C4-2B (cell line): Measurements from ENCODE around the gene OR2V2.

ENCODE experiments used
- H3K27ac ChIP-seq: fragments of 450-650 bp; 2 replicates; pipeline ENCODE4 v1.5.1; 2017
- CTCF ChIP-seq: fragments of 450-650 bp; conservative IDR thresholded peaks from 2 replicates; pipeline ENCODE4 v1.5.1; 2017; ENCODE audit warnings: mild to moderate bottlenecking
- ZFX ChIP-seq: fragments of 450-650 bp; IDR thresholded peaks from 2 replicates; pipeline ENCODE4 v1.6.1; 2017

The OR2V2 gene

GRCh38 chr5:181133083-181133482 lies 14.3 kb upstream of the OR2V2 start:
- TF ChIP-seq CTCF (no peak), ZFX (no peak)
- H3K27ac ChIP-seq = no peak overlapping the region

DNA sequence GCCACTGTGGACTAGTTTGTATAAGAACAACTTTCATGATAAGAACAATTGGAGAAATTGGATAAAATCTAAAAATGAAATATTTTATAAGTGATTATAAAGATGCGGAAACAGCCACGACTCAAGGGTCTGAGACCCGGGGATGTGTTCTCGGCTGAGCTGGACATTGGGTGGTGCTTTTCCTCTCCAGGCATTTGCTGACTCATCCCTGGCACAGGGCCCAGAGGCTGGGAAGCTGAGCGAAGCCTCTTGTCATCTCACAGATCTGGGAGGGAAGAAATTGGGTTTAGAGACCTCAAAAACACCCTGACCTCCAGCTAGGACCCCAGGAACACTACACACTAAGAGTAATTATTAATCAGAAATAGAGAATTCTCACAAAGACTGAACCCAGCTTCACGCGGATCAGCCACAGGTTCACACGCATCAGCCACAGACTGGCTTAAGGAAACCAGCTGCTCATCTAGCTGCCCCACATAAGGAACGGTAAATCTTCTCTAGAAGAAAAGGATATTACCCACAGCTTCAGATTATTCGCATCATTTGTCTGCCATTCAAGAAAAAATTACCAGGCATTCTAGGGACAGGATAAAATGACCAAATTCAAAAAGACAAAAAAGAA lies 13.7 kb upstream of the OR2V2 start:
- TF ChIP-seq ZFX (no peak), CTCF (no peak)
- H3K27ac ChIP-seq = no peak overlapping the region

- no peak overlapping the region for H3K27ac ChIP-seq
- TF ChIP-seq ZFX = no peak
- no peak for TF ChIP-seq CTCF
Measured at GRCh38 chr5:181134259-181134658, 13.1 kb upstream of the OR2V2 start.

DNA sequence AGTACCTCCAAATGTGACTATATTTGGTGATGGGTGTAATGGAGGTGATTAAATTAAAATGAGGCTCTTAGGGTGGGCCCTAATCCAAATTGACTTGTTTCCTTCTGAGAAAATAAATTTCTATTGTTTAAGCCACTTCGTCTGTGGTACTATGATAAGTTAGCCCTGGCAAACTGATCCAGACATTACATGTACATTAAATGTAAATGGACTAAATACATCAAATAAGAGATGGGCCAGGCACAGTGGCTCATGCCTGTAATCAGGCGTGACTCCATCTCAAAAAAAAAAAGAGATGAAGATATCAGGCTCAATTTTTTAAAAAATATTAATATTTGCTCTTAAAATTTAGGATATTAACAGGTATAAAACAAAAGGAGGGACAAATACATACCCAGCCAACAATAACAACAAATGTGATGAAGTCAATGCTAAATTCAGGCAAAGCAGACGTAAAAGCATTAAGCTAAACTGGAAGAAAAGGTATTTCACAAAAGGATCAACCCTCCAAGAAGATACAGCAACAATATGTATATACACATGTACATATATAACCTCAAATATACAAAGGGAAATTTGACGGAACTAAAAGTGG lies 10.9 kb upstream of the OR2V2 start:
- no peak overlapping the region for H3K27ac ChIP-seq
- TF ChIP-seq ZFX = no peak
- no peak for TF ChIP-seq CTCF

- no peak; the same call in 1 of the 2 replicates for TF ChIP-seq CTCF
- no peak for TF ChIP-seq ZFX
Measured at GRCh38 chr5:181138258-181138657, 9.1 kb upstream of the OR2V2 start.

DNA sequence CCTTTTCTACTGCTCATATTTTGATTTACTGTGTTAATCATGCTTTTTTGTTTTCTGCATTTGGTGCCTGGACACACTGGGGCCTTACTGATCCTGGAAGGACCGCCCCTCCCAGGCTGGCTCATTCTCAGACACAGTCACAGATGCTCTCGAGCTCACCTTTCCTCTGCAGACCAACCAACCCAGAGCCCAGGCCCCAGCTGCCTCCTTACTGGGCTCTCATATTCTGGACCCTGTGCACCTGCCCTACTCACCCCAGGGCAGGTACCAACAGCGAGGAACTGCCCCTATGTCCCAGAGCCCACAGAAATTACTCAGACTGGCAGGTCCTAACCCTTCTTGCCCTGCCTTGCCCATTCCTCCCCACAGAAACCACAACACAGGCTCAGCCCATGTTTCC lies 6.6 kb upstream of the OR2V2 start:
- TF ChIP-seq CTCF = no peak
- no peak for TF ChIP-seq ZFX
- H3K27ac ChIP-seq = no peak overlapping the region

More at GRCh38 chr5:181138258-181138657, 9.1 kb upstream of the OR2V2 start:
- no peak overlapping the region for H3K27ac ChIP-seq

DNA sequence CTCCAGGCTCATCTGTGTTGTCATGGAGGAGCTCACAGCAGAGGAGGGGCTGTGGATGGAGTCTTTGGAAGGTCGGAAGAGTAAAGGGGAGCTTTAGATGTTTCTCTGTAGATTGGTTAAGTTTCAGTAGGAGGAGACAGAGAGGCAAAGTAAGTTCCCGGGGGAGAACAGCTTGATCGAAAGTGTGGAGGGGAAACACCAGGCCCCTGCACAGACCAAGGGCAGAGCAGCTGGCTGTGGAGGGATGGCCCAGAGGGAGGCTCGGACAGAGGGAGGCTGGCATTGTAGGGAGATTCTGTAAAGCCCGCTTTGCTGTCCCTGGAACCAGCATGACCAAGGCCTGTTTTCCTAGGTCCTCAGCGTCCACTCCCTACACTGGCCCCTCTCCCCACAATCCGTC lies 5.3 kb upstream of the OR2V2 start:
- no peak overlapping the region for H3K27ac ChIP-seq
- TF ChIP-seq CTCF (no peak), ZFX (no peak)
